GM23338 (cell line): ENCODE data around the gene PSD4.

ENCODE experiments used
- CREB1 ChIP-seq: fragments of 250-450 bp; sonication (Bioruptor Pico); IDR thresholded peaks from 2 replicates; pipeline ENCODE4 v1.5.0; 2020; ENCODE audit warnings: low read depth, mild to moderate bottlenecking, moderate library complexity
- EZH2 ChIP-seq: fragments of 200-600 bp; sonication (generic); IDR thresholded peaks from one replicate; pipeline ENCODE4 v1.8.0; 2017; ENCODE audit warnings: antibody characterized with exemption, mild to moderate bottlenecking, low read depth; ENCODE audit not compliant: unreplicated experiment
- EZH2phosphoT487 ChIP-seq: fragments of 200-600 bp; sonication (generic); IDR thresholded peaks from one replicate; pipeline ENCODE4 v1.8.1; 2018; ENCODE audit warnings: antibody characterized with exemption; ENCODE audit not compliant: unreplicated experiment
- JUNB ChIP-seq: IDR thresholded peaks from one replicate; pipeline ENCODE4 v1.6.1; 2016; ENCODE audit warnings: antibody characterized with exemption; ENCODE audit not compliant: unreplicated experiment
- NANOG ChIP-seq: IDR thresholded peaks from 2 replicates; pipeline ENCODE4 v1.6.1; 2016; ENCODE audit warnings: antibody characterized with exemption, borderline replicate concordance
- POLR2AphosphoS5 ChIP-seq: IDR thresholded peaks from 2 replicates; pipeline ENCODE4 v1.6.1; 2016; ENCODE audit warnings: antibody characterized with exemption, low read depth
- STAT1 ChIP-seq: IDR thresholded peaks from one replicate; pipeline ENCODE4 v1.6.1; 2016; ENCODE audit warnings: antibody characterized with exemption; ENCODE audit not compliant: unreplicated experiment
- ZNF114 ChIP-seq: fragments of 250-450 bp; sonication (Bioruptor Pico); IDR thresholded peaks from 2 replicates; pipeline ENCODE4 v1.5.0; 2020; ENCODE audit warnings: mild to moderate bottlenecking, moderate library complexity
- ZNF331 ChIP-seq: fragments of 250-450 bp; sonication (Bioruptor Pico); IDR thresholded peaks from 2 replicates; pipeline ENCODE4 v1.5.0; 2020; ENCODE audit warnings: low read depth, mild to moderate bottlenecking, moderate library complexity
- TF ChIP-seq, protein P1 (sequence below), 2 experiments: fragments of 200-600 bp in 1 of 2; sonication (generic) in 1 of 2; conservative IDR thresholded peaks; 2 replicates each; pipeline versions ENCODE4 v1.5.1 to v1.6.1; 2016 to 2017; ENCODE audit warnings: antibody characterized with exemption in 2 of 2, low read depth in 2 of 2, mild to moderate bottlenecking in 2 of 2, moderate library complexity in 1 of 2
- TF ChIP-seq, protein P2 (sequence below): IDR thresholded peaks from one replicate; pipeline ENCODE4 v1.6.1; 2018; ENCODE audit warnings: antibody characterized with exemption; ENCODE audit not compliant: unreplicated experiment

DNA sequence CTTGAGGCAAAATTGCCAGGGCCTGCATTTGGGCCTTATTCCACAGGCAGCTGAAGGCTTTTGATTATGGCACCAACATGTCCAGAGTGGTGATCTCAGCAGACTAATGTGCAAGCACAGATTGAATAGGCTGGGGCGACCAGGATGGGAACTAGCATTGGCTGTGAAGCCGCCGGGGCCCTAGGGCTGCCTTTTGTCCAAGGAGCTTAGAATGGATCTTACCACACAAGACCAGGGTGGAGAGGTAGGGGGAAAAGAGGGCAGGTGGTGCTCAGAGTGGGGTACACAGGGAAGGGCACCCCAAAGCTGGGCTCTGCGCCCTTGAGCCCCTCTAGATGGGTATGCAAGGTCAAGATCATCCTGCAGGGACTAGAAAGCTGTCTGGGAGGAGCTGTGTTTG, 23.1 kb downstream of the PSD4 start:
- TF ChIP-seq, protein P1, sequence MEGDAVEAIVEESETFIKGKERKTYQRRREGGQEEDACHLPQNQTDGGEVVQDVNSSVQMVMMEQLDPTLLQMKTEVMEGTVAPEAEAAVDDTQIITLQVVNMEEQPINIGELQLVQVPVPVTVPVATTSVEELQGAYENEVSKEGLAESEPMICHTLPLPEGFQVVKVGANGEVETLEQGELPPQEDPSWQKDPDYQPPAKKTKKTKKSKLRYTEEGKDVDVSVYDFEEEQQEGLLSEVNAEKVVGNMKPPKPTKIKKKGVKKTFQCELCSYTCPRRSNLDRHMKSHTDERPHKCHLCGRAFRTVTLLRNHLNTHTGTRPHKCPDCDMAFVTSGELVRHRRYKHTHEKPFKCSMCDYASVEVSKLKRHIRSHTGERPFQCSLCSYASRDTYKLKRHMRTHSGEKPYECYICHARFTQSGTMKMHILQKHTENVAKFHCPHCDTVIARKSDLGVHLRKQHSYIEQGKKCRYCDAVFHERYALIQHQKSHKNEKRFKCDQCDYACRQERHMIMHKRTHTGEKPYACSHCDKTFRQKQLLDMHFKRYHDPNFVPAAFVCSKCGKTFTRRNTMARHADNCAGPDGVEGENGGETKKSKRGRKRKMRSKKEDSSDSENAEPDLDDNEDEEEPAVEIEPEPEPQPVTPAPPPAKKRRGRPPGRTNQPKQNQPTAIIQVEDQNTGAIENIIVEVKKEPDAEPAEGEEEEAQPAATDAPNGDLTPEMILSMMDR (conservative IDR thresholded peaks at IDR 0.05; ENCODE audit: low read depth in 2 of 2), result no peak
- TF ChIP-seq EZH2, result no peak
- no peak for TF ChIP-seq POLR2AphosphoS5
- TF ChIP-seq, protein P2, sequence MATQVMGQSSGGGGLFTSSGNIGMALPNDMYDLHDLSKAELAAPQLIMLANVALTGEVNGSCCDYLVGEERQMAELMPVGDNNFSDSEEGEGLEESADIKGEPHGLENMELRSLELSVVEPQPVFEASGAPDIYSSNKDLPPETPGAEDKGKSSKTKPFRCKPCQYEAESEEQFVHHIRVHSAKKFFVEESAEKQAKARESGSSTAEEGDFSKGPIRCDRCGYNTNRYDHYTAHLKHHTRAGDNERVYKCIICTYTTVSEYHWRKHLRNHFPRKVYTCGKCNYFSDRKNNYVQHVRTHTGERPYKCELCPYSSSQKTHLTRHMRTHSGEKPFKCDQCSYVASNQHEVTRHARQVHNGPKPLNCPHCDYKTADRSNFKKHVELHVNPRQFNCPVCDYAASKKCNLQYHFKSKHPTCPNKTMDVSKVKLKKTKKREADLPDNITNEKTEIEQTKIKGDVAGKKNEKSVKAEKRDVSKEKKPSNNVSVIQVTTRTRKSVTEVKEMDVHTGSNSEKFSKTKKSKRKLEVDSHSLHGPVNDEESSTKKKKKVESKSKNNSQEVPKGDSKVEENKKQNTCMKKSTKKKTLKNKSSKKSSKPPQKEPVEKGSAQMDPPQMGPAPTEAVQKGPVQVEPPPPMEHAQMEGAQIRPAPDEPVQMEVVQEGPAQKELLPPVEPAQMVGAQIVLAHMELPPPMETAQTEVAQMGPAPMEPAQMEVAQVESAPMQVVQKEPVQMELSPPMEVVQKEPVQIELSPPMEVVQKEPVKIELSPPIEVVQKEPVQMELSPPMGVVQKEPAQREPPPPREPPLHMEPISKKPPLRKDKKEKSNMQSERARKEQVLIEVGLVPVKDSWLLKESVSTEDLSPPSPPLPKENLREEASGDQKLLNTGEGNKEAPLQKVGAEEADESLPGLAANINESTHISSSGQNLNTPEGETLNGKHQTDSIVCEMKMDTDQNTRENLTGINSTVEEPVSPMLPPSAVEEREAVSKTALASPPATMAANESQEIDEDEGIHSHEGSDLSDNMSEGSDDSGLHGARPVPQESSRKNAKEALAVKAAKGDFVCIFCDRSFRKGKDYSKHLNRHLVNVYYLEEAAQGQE, result no peak
- TF ChIP-seq CREB1 (CRISPR knock-in tag), result no peak
- TF ChIP-seq STAT1, result no peak
- no peak for TF ChIP-seq ZNF331 (CRISPR knock-in tag)
- no peak for TF ChIP-seq EZH2phosphoT487
- TF ChIP-seq JUNB, result no peak
- no peak for TF ChIP-seq ZNF114 (CRISPR knock-in tag)
- TF ChIP-seq NANOG, result no peak
